Stimulated activated CD8-positive, alpha-beta memory T cell treated with anti-CD3 and anti-CD28 coated beads, Interleukin-2, amount 100 ng/mL, for 1 hour (primary cell): Measurements from ENCODE around the gene SPATA33.
"Not testable (repeated sequence)": the region's sequence is repeated elsewhere in the genome, so short reads cannot be mapped to it uniquely, and the experiment has no call there.

Experiments
- DNase-seq, 2 donors: peaks; one replicate each; pipeline ENCODE4 v3.0.0-alpha.2; 2020; ENCODE audit warnings: low read depth in 2 of 2

SPATA33 gene

DNA sequence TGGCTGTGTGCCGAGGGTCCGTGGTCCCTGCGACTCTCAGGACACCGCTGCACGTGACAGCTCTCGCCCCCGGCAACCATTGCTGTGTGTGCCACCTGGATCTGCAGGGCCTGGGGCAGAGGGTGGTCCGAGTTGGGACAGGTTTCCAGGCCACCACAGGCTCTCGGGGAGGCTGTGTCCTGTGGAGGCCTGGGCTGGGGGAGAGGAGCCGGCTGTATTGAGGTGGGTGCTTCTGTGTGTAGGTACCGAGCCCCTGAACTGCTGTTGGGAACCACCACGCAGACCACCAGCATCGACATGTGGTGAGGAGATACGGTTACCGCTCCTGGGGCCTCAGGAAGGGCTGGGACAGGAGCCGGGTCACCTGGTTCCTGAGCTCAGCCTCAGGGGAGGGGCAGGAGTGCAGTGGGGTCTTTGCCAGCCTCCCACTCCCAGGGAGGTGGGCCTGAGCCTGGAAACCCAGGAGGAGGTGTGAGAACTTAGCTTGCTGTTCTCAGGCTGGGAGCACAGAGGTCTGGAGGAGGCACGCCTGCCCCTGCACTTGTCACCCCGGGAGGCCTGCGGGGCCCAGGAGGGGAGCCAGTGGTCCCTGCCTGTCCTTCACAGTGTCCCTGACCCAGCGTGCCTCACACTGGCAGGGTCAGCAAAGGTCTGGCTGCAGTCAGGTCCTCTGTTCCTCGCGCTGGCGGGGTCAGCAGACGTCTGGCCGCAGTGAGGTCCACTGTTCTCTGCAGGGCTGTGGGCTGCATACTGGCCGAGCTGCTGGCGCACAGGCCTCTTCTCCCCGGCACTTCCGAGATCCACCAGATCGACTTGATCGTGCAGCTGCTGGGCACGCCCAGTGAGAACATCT lies 36.5 kb downstream of the SPATA33 start:
- DNase-seq: no peak

DNA sequence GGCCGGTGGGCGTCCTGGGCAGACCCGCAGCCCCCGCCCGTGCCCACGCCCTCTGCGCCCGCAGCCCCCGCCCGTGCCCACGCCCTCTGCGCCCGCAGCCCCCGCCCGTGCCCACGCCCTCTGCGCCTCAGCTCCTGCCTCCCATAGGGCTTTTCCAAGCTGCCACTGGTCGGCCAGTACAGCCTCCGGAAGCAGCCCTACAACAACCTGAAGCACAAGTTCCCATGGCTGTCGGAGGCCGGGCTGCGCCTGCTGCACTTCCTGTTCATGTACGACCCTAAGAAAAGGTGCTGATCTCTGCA lies 37.1 kb downstream of the SPATA33 start:
- not testable (repeated sequence) for DNase-seq

GRCh38 chr16:89695086-89695874 lies 37.6 kb downstream of the SPATA33 start:
- no peak for DNase-seq

DNA sequence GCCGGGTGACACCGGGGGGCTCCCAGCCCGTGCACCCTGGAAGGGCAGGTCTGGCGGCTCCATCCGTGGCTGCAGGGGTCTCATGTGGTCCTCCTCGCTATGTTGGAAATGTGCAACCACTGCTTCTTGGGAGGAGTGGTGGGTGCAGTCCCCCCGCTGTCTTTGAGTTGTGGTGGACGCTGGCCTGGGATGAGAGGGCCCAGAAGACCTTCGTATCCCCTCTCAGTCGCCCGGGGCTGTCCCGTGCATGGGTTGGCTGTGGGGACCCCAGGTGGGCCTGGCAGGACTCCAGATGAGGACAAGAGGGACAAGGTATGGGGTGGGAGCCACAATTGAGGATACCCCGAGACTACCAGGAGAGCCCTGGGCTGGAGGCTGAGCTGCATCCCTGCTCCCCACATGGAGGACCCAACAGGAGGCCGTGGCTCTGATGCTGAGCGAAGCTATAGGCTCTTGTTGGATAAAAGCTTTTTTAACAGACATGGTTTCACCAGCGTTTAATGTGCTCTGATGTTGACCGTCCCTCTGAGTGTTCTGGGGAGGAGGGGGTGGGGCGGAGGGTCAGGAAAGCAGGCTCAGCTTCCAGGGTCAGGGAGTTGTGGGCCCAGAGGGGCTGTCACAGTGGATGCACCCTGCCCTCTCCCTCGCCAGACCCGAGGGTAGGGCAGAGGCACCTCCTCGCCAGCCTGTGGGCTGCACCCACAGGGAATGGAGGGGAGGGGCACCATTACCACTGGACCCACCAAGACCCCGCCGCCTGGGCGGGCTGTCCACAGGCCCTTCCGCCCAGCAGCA lies 38.4 kb downstream of the SPATA33 start:
- no peak for DNase-seq

GRCh38 chr16:89696670-89697128 lies 39.1 kb downstream of the SPATA33 start:
- no peak for DNase-seq

DNA sequence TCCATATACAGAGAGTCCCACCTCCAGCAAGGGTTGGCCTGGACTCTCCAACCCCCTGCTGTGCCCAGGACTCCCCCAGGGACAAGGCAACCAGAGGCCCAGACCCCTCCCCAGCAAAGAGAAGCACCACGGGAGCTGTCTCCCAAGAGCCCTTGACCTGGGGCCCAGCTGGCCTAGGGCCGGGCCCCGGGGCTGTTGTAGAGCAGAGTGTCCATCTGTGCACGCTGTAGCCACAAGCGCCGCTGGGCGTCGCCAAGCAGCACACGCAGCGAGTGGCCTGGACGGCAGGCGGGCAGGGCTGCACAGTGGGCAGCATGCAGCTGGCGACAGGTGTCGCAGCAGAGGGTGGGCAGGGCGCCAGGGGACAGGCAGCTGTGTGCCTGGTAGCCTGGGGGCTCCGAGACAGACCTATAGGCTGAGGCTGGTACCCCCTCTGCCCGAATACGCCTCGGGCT lies 39.6 kb downstream of the SPATA33 start:
- no peak for DNase-seq

DNA sequence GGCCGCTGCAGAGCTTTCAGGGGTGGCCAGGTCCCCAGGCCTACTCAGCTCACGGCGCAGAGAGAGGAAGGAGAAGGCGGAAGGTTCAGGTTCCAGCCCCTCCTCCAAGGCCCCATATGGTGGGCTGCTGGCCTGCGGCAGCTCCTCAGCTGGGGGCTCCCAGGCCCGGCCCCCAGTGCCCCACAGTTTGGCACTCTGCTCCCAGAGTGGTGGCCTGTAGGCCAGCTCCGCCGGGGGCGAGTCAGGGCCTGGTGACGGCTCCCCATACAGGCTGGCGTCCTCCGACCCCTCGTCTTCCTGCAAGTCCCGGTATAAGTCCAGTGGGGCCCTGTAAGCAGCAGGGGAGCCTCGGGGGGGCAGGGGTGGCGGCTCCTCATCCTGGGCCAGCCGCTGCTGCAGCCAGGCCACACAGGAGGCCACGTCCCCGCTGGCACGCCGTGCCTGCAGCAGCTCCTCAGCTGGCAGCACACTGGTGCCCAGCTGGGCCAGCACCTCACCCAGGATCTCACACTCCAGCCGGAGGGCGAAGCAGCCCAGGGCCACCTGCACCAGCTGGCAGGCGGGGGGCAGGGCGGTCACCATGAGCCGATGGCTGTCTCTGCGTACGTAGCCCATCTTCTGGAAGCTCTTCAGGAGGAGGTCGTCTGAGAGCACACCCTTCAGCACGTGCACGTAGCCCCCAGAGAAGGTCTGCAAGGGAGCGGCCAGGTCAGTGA lies 40.1 kb downstream of the SPATA33 start:
- no peak for DNase-seq

GRCh38 chr16:89698717-89699116 lies 41.1 kb downstream of the SPATA33 start:
- DNase-seq: not testable (repeated sequence)

GRCh38 chr16:89699629-89700099 lies 42.0 kb downstream of the SPATA33 start:
- not testable (repeated sequence) for DNase-seq

DNA sequence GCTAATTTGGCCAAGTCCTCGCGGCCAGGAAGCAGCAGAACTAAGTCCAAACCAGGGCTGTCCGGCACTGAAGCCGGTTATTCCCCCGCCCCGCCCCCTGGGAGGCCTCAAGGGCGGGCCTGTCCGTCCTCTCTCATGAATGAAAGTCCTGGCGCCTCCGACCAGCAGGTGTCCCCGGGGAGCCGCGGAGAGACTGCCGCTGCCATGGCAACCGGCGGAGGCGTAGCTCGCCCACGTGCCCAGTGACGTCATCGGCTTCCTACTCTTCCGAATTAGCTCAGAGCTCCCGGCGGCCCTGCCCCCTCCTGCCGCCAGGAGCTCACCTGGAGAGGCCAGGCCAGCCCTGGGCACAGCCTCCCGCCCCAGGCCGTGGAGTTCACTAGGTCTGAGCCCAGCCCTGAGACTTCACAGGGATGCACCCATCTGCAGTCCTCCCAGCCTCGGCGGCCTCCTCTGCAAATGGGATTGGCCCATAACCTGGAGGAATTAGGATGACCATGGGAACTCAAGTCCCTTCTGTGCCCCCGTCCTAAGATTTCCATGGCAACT lies 42.5 kb downstream of the SPATA33 start:
- peak; percentile 95 to 96 for DNase-seq

DNA sequence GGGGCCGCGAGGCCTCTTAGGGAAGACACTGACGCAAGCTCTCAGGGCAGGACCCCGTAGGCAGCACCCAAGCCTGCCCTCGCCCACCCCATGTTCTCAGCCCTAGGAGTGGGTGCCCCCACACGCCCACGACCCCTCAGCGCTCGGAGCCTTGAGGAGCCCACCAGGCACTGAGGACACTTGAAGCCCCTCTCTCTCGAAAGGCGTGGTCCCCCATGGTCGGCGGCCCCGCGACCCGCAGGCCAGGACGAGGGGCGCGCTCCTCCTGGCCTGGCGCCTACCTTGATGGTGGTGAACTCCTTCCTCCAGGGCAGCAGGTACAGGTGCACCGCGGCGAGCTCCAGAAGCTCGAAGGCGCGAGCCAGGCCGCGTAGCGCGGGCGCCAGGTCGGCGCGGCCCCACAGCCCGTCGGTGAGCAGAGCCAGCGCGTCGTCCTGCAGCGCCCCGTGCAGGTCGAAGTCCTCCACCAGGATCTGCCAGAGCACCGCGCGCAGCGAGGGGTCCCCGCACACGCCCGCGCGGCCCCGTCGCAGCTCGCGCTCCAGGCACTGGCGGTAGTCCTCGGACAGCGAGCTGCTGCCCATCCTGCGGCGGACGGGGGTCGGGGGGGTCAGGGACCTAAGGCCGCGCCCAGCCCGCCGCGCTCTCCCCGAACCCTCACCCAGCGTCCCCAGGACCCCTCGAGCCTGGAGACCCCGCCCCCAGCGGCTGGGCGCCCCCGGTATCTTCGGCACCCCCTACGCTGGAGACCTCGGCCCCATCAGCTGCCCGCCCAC lies 43.2 kb downstream of the SPATA33 start:
- DNase-seq: no peak

DNA sequence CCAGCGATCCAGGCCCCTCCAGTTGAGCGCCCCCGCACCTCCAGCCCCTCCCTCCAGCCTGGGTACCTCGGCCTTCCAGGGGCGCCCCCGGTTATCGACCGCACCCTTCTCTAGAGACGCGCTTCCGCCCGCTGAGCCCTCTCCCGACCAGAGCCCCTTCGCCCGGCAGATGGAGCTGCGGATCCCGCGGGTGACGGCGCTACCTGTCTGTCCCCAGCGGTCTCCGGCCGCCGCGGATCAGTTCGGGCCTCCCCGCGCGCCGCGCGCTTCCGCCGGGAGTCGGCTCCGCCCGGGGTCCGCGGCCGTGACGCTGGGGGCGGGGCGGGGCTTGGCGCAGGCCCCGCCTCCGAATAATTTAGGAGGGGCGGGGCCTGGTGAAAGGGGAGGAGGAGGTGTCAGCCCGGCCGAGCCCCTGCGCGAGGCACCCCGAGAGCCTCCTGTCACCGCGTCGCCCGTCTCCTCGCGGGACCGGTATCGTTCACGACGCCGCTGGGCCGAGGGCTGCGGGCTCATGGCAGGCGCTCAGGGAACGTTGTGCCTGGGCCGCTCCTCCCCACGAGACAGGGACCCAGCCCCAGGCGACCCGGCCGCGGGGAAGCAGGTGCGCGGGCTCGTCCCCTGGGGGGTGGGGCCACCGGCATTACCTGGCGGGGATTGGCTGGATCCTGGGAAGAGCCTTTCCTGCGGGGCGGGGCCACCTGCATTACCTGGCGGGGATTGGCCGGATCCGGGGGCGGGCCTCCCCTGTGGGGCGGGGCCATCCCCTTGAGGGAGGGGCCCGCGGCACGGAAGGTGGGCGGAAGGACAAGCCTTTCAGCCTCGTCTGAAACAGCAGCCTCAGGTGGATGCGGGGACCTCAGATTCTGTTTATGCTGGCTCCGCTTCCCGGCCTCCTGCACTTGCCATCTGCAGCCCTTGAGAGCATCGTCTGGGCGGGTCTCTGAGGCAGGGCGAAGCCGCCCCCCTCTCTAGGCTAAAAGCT lies 44.1 kb downstream of the SPATA33 start, which contains the start of gene SPATA2L:
TSS of gene SPATA2L (minus strand) at position 281 of the 982 bp plus-strand sequence. CDS start 473 bp downstream, outside the sequence.
- DNase-seq: peak; percentile 92 to 97

DNA sequence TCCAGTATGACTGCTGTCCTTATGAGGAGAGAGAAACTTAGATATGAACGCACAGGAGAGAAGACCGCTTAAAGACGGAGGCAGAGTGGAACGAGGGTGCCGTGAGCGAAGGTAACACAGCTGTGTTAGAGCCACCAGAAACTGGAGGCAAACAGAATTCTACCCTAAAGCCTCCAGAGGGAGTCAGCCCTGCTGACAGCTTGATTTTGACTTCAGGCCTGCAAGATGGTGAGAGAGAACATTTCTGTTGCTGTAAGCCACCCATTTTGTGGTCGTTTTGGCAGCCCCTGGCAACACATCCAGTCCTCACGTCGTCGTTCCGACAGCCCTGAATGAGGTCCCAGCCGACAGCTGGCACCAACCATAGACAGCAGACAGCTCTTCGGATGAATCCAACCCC lies 46.6 kb downstream of the SPATA33 start:
- no peak for DNase-seq

DNA sequence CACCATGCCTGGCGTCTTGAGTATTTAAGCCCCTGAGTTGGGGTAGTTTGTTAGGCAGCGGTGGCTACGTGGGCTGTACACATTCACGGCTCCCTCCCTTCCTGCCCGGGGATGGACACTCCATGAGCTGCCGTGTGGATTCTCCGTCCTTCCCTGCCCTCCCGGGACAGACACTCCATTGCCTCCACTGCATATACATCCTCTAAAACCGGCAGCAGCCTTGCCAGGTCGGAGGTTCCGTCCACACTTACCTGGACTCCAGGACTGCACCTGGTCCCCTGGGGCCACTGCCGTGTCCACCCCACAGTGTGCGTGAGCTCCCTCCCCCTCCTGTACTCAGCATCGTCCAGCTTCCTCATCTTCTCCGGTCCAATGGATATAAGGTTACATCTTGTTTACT lies 47.4 kb downstream of the SPATA33 start:
- no peak for DNase-seq

DNA sequence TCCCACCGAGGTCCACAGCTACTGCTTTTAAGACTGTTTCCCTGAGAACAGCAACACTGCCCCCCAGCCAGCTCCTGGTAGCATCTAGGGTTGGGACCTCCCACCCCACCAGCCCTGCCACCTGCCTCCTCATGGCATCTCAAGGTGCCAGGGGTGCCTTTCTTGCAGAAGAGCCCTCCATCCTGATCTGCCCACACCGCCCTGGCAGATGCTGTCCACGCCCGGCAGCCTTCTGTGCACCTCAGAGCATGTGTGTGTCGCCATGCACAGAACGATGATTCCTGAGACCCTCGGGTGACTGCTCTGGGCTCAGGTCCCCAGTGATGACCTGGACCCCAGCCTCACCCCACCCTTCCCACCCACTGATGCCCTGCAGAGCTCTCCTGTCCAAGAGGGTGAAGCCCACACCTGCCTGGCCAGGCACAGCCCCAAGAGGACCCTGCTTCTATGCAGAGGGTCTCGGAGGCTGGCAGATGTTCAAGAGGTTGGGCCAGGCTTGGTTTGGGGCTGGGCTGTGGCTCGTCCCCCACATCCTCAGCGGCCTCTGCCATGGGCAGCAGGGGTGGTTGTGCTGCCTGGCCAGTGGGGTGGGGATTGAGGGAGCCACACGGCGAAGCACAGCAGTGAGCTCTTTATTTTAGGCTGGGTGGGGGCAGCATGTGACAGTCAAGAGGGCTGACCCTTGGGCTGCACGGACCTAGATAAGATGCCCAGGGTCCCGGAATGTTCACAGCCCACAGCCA lies 49.1 kb downstream of the SPATA33 start:
- DNase-seq: no peak

GRCh38 chr16:89707695-89708094 lies 50.1 kb downstream of the SPATA33 start:
- DNase-seq: no peak

DNA sequence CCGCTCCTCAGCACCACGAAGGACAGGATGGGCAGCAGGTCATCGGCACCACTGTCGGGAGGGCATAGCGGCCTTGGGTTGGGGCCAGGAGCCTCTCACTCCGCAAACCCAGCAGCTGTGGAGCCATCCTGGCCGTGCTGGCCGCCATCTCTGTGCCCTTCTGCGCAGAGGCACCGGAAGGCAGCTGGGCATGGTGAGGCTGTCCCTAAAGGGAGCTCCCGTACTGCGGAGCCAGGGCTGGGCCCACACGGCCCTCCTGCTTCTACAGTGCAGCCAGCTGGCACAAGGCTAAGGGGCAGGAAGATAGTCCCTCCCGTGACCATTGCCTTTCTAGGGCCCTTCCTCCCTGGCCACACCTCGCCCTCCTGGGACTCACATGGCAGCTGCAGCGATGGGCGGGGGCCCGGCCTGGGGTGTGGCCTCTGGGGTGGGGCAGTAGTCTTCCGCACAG lies 50.9 kb downstream of the SPATA33 start:
- DNase-seq: no peak

DNA sequence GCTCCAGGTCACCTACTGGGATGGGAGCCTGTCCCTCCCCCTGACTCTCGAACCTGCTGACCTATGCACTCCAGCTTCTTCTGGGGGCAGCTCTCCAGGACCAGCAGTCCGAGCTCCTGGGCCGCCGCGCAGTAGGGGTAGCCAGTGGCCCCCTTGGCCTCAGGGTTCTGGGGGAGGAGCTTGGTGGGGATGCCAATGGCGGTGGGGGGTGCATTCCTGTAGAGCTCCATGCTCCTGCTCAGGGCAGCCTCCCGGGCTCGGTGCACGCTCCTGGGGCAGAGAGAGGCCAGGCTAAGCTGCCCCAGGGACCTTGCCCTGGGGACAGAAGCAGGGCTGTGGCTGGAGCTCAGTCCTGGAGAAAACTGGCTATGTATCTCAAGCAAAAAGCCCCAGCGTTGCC lies 51.5 kb downstream of the SPATA33 start:
- no peak for DNase-seq
